Brain microvascular endothelial cell (primary cell): ENCODE results near the gene LCN12.

Experiments
- DNase-seq: peaks from one replicate; pipeline ENCODE4 v3.0.0-alpha.2; 2020
- H3K27ac ChIP-seq: fragments of 250-450 bp; sonication (Bioruptor Pico); 2 replicates; pipeline ENCODE4 v1.5.1; 2020; ENCODE audit warnings: mild to moderate bottlenecking, moderate library complexity
- H3K27me3 ChIP-seq: fragments of 250-450 bp; sonication (Bioruptor Pico); replicated peaks from 2 replicates; pipeline ENCODE4 v1.5.1; 2020; ENCODE audit warnings: mild to moderate bottlenecking
- H3K36me3 ChIP-seq: fragments of 250-450 bp; sonication (Bioruptor Pico); replicated peaks from 2 replicates; pipeline ENCODE4 v1.5.1; 2020; ENCODE audit warnings: mild to moderate bottlenecking
- H3K4me3 ChIP-seq: 2 replicates; pipeline ENCODE4 v1.5.1; 2011; ENCODE audit warnings: low read depth, mild to moderate bottlenecking, control low read depth, low read length, moderate library complexity
- CTCF ChIP-seq: IDR thresholded peaks from 2 replicates; pipeline ENCODE4 v1.5.1; 2011; ENCODE audit warnings: low read depth, mild to moderate bottlenecking, moderate library complexity, low read length, control low read depth, inconsistent platforms; ENCODE audit errors: missing control alignments
- in situ Hi-C: cut with HindIII; loops from 2 replicates; pipeline ENCODE4 v1.10.0; 2017; ENCODE audit warnings: low sequenced_read_pairs, low pct_ligation_motif_present

The LCN12 gene

GRCh38 chr9:136983167-136983566 lies 31.1 kb downstream of the LCN12 start:
- no peak overlapping the region for H3K27ac ChIP-seq
- in situ Hi-C loops, result no loop called here
- TF ChIP-seq CTCF, result no peak
- DNase-seq, result no peak
- H3K4me3 ChIP-seq, result no peak overlapping the region
- H3K36me3 ChIP-seq, result no peaks in the 10 kb centered on the region
- peaks cover 23% of the 10 kb centered on the region for H3K27me3 ChIP-seq

- Histone ChIP-seq H3K27ac (no peak overlapping the region), H3K36me3 (no peaks in the 10 kb centered on the region), H3K27me3 (peaks cover 23% of the 10 kb centered on the region), H3K4me3 (no peak overlapping the region)
- in situ Hi-C loops, result no loop called here
- no peak for TF ChIP-seq CTCF
- no peak for DNase-seq
Observed at GRCh38 chr9:136983656-136984314, 31.7 kb downstream of the LCN12 start.

GRCh38 chr9:136984464-136985026 lies 32.5 kb downstream of the LCN12 start:
- no peak for TF ChIP-seq CTCF
- no peaks in the 10 kb centered on the region for H3K36me3 ChIP-seq
- no peak overlapping the region for H3K27ac ChIP-seq
- no peak overlapping the region for H3K4me3 ChIP-seq
- no peak for DNase-seq
- peaks cover 23% of the 10 kb centered on the region for H3K27me3 ChIP-seq
- in situ Hi-C loops, result no loop called here

GRCh38 chr9:136985027-136985602 lies 33.0 kb downstream of the LCN12 start:
- no peak for DNase-seq
- in situ Hi-C loops, result no loop called here
- Histone ChIP-seq H3K27ac (no peak overlapping the region), H3K4me3 (no peak overlapping the region), H3K27me3 (peaks cover 23% of the 10 kb centered on the region), H3K36me3 (no peaks in the 10 kb centered on the region)
- no peak for TF ChIP-seq CTCF

GRCh38 chr9:136985853-136986252 lies 33.8 kb downstream of the LCN12 start:
- in situ Hi-C loops, result no loop called here
- Histone ChIP-seq H3K4me3 (no peak overlapping the region), H3K36me3 (no peaks in the 10 kb centered on the region), H3K27ac (no peak overlapping the region), H3K27me3 (peaks cover 23% of the 10 kb centered on the region)
- no peak for TF ChIP-seq CTCF
- DNase-seq, result no peak

GRCh38 chr9:136988872-136989271 lies 36.8 kb downstream of the LCN12 start:
- DNase-seq, result no peak
- Histone ChIP-seq H3K27ac (no peak overlapping the region), H3K27me3 (peaks cover 23% of the 10 kb centered on the region), H3K4me3 (no peak overlapping the region), H3K36me3 (no peaks in the 10 kb centered on the region)
- in situ Hi-C loops, result no loop called here
- no peak for TF ChIP-seq CTCF
